Panc1 (cell line): ENCODE data around the gene SCYL3. TPM values are rescaled to one million over a fixed set of nuclear protein-coding genes. Genes with fewer than 3 reads are reported as not detected.

ENCODE experiments used
- ATAC-seq: fragments of 200-7000 bp; cut with Tn5 transposase; 2 replicates; pipeline ENCODE4 v1.9.1; 2020; ENCODE audit warnings: mild to moderate bottlenecking, moderate library complexity
- BruUV-seq: library from RNA; stranded (reverse); fragments of 400-500 nt; replicated peaks from 2 replicates; lab custom pipeline; 2021; lab: Mats Ljungman, UMichigan
- CTCF ChIA-PET: fragments of 300-600 bp; sonication (Branson Sonifier 250); formaldehyde crosslinking; loops from one replicate; lab custom pipeline; 2022; ENCODE audit warnings: antibody characterized with exemption; lab: Charles Lee
- POLR2A ChIA-PET: fragments of 300-600 bp; sonication (Branson Sonifier 250); formaldehyde crosslinking; loops from one replicate; lab custom pipeline; 2022; ENCODE audit warnings: antibody characterized with exemption; lab: Charles Lee
- DNase-seq: peaks from one replicate; pipeline ENCODE4 v3.0.0-alpha.2; 2010; ENCODE audit warnings: low read depth, low spot score
- H3K27ac ChIP-seq: 2 replicates; pipeline ENCODE4 v1.5.1; 2011; ENCODE audit warnings: mild to moderate bottlenecking, low read length, inconsistent platforms
- H3K27me3 ChIP-seq: fragments of 200-500 bp; sonication (Bioruptor generic); 2 replicates; pipeline ENCODE4 v1.6.0; 2014; ENCODE audit warnings: low read length, inconsistent platforms; ENCODE audit not compliant: control insufficient read depth, insufficient read depth
- H3K36me3 ChIP-seq: fragments of 200-500 bp; sonication (Bioruptor generic); 2 replicates; pipeline ENCODE4 v1.5.1; 2014; ENCODE audit warnings: inconsistent platforms, mild to moderate bottlenecking, low read length, moderate library complexity; ENCODE audit not compliant: control insufficient read depth, insufficient read depth
- H3K4me1 ChIP-seq: 2 replicates; pipeline ENCODE4 v1.5.1; 2011; ENCODE audit warnings: inconsistent platforms, mild to moderate bottlenecking, low read length, moderate library complexity; ENCODE audit not compliant: control insufficient read depth, insufficient read depth
- H3K4me3 ChIP-seq, 2 experiments: 2 replicates each; pipeline ENCODE4 v1.5.1; 2011 to 2012; ENCODE audit warnings: low read depth in 2 of 2, low read length in 2 of 2, mild to moderate bottlenecking in 2 of 2, inconsistent platforms in 1 of 2, moderate library complexity in 1 of 2
- H3K9me3 ChIP-seq: fragments of 200-500 bp; sonication (Bioruptor generic); 2 replicates; pipeline ENCODE4 v1.5.1; 2014; ENCODE audit warnings: low read depth, mild to moderate bottlenecking, inconsistent platforms, low read length, moderate library complexity; ENCODE audit not compliant: control insufficient read depth, insufficient read depth
- POLR2AphosphoS5 ChIP-seq: IDR thresholded peaks from 2 replicates; pipeline ENCODE4 v1.6.1; 2012; ENCODE audit warnings: mild to moderate bottlenecking, low read depth, low read length, moderate library complexity
- SIN3A ChIP-seq: IDR thresholded peaks from 2 replicates; pipeline ENCODE4 v1.6.1; 2012; ENCODE audit warnings: low read depth, mild to moderate bottlenecking, low read length, moderate library complexity, borderline replicate concordance; ENCODE audit not compliant: insufficient read depth
- TCF7L2 ChIP-seq: IDR thresholded peaks from 2 replicates; pipeline ENCODE4 v1.6.1; 2011; ENCODE audit warnings: mild to moderate bottlenecking, low read depth, low read length, inconsistent platforms
- in situ Hi-C: cut with HindIII; loops from 2 replicates; pipeline ENCODE4 v1.10.0; 2016; ENCODE audit warnings: low sequenced_read_pairs, low pct_unique_long_range_greater_than_20kb
- intact Hi-C: fragments of 100-400 bp; cut with micrococcal nuclease; formaldehyde crosslinking; loops from one replicate; pipeline ENCODE4 v1.10.0; 2022; ENCODE audit not compliant: unreplicated experiment
- total RNA-seq: library from RNA; stranded (reverse); gene quantifications from one replicate; pipeline ENCODE4 v1.2.1, GENCODE V29; 2021; ENCODE audit not compliant: unreplicated experiment
- TF ChIP-seq, protein P1 (sequence below), 2 experiments: IDR thresholded peaks; 2 replicates each; pipeline ENCODE4 v1.6.1; 2011 to 2012; ENCODE audit warnings: low read depth in 2 of 2, control low read depth in 1 of 2, low read length in 1 of 2, mild to moderate bottlenecking in 1 of 2, moderate library complexity in 1 of 2; ENCODE audit not compliant: insufficient read depth in 1 of 2
- TF ChIP-seq, protein P2 (sequence below): fragments of 450-650 bp; IDR thresholded peaks from 2 replicates; pipeline ENCODE4 v1.5.1; 2017; ENCODE audit warnings: mild to moderate bottlenecking

Gene SCYL3
- total RNA-seq, 1 experiment from 2014 or later = 7.8 TPM

DNA sequence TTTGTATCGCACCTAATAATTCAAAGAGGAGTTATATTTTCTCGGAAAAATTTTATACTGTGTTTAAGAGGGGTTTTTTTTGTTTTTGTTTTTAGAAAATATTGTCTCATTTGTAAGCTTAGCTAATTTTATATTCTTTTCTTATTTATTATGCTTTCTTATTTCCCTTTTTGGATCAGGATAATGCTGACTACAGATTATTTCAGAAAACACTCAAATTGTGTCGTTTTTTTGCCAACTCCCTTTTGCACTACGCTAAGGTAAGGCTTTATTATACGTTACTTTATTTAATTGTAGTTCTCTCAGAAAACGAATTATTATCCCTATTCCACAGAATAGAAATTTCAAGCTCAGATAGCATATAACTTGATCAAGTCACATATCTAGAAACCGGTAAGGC, 72.2 kb downstream of the SCYL3 start:
- in situ Hi-C loops = no loop called here
- POLR2A ChIA-PET = no interaction called here

DNA sequence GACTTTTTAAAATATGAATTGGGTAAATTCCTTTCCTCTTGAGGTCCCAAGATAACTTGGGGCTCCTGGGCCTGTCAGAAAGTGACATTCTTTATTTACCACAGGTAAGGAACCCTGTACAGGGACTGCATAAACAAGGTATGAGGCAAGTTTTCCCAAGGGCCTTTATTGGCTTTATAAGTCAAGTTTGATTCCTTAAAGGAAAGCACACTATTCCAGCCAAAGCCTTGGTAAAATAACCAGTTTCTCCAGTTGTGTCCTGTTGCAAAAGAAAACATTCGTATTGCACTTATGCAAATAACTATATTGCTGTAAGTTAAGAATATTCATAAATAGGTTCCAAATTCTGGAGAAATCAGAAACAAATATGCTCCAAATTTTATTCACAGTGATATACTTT, 77.1 kb downstream of the SCYL3 start:
- ChIA-PET CTCF (no interaction called here), POLR2A (interaction anchor here (0.6 kb wide), 1 partner anchor 1326 kb away, joined by 3 read pairs; no protein-coding TSS in a partner anchor)
- Histone ChIP-seq H3K27ac (no peak overlapping the region), H3K27me3 (no peaks in the 10 kb centered on the region), H3K9me3 (no peaks in the 10 kb centered on the region; the same call in 1 of the 2 replicates), H3K36me3 (peaks cover 2% of the 10 kb centered on the region; the same call in 1 of the 2 replicates), H3K4me3 (no peak overlapping the region), H3K4me1 (no peaks in the 10 kb centered on the region)
- no TSS peak for BruUV-seq
- in situ Hi-C loops (no loop called here), intact Hi-C loops (no loop called here)
- DNase-seq = no peak
- no peak for TF ChIP-seq SIN3A
- TF ChIP-seq TCF7L2 = no peak
- no peak for TF ChIP-seq POLR2AphosphoS5
- no peak for ATAC-seq

More for the DNA sequence above, 72.2 kb downstream of the SCYL3 start:
- intact Hi-C loops = no loop called here
- BruUV-seq = no TSS peak
- H3K36me3 ChIP-seq = no peaks in the 10 kb centered on the region; the same call in 1 of the 2 replicates
- ATAC-seq (no peak), DNase-seq (no peak)
- H3K27ac ChIP-seq = no peak overlapping the region
- TF ChIP-seq SIN3A = no peak
- no peak for TF ChIP-seq POLR2AphosphoS5
- TF ChIP-seq, protein P1, sequence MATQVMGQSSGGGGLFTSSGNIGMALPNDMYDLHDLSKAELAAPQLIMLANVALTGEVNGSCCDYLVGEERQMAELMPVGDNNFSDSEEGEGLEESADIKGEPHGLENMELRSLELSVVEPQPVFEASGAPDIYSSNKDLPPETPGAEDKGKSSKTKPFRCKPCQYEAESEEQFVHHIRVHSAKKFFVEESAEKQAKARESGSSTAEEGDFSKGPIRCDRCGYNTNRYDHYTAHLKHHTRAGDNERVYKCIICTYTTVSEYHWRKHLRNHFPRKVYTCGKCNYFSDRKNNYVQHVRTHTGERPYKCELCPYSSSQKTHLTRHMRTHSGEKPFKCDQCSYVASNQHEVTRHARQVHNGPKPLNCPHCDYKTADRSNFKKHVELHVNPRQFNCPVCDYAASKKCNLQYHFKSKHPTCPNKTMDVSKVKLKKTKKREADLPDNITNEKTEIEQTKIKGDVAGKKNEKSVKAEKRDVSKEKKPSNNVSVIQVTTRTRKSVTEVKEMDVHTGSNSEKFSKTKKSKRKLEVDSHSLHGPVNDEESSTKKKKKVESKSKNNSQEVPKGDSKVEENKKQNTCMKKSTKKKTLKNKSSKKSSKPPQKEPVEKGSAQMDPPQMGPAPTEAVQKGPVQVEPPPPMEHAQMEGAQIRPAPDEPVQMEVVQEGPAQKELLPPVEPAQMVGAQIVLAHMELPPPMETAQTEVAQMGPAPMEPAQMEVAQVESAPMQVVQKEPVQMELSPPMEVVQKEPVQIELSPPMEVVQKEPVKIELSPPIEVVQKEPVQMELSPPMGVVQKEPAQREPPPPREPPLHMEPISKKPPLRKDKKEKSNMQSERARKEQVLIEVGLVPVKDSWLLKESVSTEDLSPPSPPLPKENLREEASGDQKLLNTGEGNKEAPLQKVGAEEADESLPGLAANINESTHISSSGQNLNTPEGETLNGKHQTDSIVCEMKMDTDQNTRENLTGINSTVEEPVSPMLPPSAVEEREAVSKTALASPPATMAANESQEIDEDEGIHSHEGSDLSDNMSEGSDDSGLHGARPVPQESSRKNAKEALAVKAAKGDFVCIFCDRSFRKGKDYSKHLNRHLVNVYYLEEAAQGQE (IDR thresholded peaks at IDR 0.05; ENCODE audit: insufficient read depth in 1 of 2, low read depth in 2 of 2, low read length in 1 of 2) = no peak
- TF ChIP-seq, protein P2, sequence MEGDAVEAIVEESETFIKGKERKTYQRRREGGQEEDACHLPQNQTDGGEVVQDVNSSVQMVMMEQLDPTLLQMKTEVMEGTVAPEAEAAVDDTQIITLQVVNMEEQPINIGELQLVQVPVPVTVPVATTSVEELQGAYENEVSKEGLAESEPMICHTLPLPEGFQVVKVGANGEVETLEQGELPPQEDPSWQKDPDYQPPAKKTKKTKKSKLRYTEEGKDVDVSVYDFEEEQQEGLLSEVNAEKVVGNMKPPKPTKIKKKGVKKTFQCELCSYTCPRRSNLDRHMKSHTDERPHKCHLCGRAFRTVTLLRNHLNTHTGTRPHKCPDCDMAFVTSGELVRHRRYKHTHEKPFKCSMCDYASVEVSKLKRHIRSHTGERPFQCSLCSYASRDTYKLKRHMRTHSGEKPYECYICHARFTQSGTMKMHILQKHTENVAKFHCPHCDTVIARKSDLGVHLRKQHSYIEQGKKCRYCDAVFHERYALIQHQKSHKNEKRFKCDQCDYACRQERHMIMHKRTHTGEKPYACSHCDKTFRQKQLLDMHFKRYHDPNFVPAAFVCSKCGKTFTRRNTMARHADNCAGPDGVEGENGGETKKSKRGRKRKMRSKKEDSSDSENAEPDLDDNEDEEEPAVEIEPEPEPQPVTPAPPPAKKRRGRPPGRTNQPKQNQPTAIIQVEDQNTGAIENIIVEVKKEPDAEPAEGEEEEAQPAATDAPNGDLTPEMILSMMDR = no peak
- H3K27me3 ChIP-seq = no peaks in the 10 kb centered on the region
- no peak overlapping the region for H3K4me3 ChIP-seq
- H3K4me1 ChIP-seq = no peaks in the 10 kb centered on the region
- H3K9me3 ChIP-seq = no peaks in the 10 kb centered on the region
- CTCF ChIA-PET = no interaction called here

DNA sequence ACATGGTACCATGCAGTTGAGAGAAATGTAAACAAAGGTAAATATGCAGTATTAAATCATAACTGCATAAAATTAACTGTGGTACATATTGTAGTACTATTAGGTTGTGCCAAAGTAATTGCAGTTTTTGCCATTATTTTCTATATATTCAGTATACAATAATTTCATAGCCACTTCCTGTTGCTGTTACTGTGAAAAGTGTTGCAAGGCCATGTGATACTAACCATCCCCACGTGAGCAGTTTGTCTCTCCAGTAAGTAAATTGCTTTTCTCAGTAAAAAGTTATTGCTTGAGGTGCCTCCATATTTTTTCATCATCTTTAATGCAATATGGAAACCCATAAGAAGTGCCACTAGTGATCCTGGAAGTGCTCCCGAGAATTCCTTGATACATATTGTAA, 79.4 kb downstream of the SCYL3 start:
- no peaks in the 10 kb centered on the region; the same call in 1 of the 2 replicates for H3K9me3 ChIP-seq
- POLR2A ChIA-PET = no interaction called here
- H3K4me1 ChIP-seq = no peaks in the 10 kb centered on the region
- BruUV-seq = no TSS peak
- TF ChIP-seq, protein P1 (IDR thresholded peaks at IDR 0.05; ENCODE audit: insufficient read depth in 1 of 2, low read depth in 2 of 2, low read length in 1 of 2) = no peak
- TF ChIP-seq POLR2AphosphoS5 = no peak
- TF ChIP-seq SIN3A = no peak
- TF ChIP-seq, protein P2 = no peak
- no peak for TF ChIP-seq TCF7L2
- ATAC-seq = no peak
- CTCF ChIA-PET = no interaction called here
- H3K4me3 ChIP-seq = no peak overlapping the region
- intact Hi-C loops = no loop called here
- no peaks in the 10 kb centered on the region for H3K27me3 ChIP-seq
- H3K36me3 ChIP-seq = peaks cover 2% of the 10 kb centered on the region; the same call in 1 of the 2 replicates
- in situ Hi-C loops = no loop called here
- no peak for DNase-seq
- H3K27ac ChIP-seq = no peak overlapping the region
